A673 (cell line): ENCODE data around the gene GPR37L1. TPM values are rescaled to one million over a fixed set of nuclear protein-coding genes. Genes with fewer than 3 reads are reported as not detected.

Experiments used
- BruUV-seq: library from RNA; stranded (reverse); fragments of 400-500 nt; replicated peaks from 2 replicates; lab custom pipeline; 2021; lab: Mats Ljungman, UMichigan
- CTCF ChIA-PET: fragments of 300-600 bp; sonication (Branson Sonifier 250); formaldehyde crosslinking; loops from one replicate; lab custom pipeline; 2022; ENCODE audit warnings: antibody characterized with exemption; lab: Charles Lee
- POLR2A ChIA-PET: fragments of 300-600 bp; sonication (Branson Sonifier 250); formaldehyde crosslinking; loops from one replicate; lab custom pipeline; 2022; ENCODE audit warnings: antibody characterized with exemption; ENCODE audit not compliant: low non-redundant PET; lab: Charles Lee
- DNase-seq: peaks from one replicate; pipeline ENCODE4 v3.0.0-alpha.2; 2015; ENCODE audit warnings: low spot score
- H3K27ac ChIP-seq: fragments of 200-600 bp; sonication (generic); 2 replicates; pipeline ENCODE4 v1.5.1; 2016; ENCODE audit warnings: mixed run types, low read depth, mild to moderate bottlenecking, mixed read lengths, antibody characterized with exemption, low read length; ENCODE audit not compliant: poor library complexity, severe bottlenecking
- H3K27me3 ChIP-seq: fragments of 200-600 bp; sonication (generic); replicated peaks from 2 replicates; pipeline ENCODE4 v1.6.1; 2017; ENCODE audit warnings: mixed run types, low read depth, mild to moderate bottlenecking, mixed read lengths, antibody characterized with exemption, low read length; ENCODE audit not compliant: insufficient read depth, poor library complexity
- H3K36me3 ChIP-seq: fragments of 200-600 bp; sonication (generic); 2 replicates; pipeline ENCODE4 v1.6.1; 2016; ENCODE audit warnings: mixed run types, mild to moderate bottlenecking, mixed read lengths, antibody characterized with exemption, low read length; ENCODE audit not compliant: insufficient read depth, poor library complexity, severe bottlenecking
- H3K4me1 ChIP-seq: fragments of 200-600 bp; sonication (generic); 2 replicates; pipeline ENCODE4 v1.6.1; 2017; ENCODE audit warnings: mixed run types, mild to moderate bottlenecking, mixed read lengths, antibody characterized with exemption, low read length; ENCODE audit not compliant: insufficient read depth, poor library complexity, severe bottlenecking
- H3K4me3 ChIP-seq: fragments of 200-600 bp; sonication (generic); 2 replicates; pipeline ENCODE4 v1.5.1; 2016; ENCODE audit warnings: low read depth, mixed run types, mild to moderate bottlenecking, mixed read lengths, low read length; ENCODE audit not compliant: poor library complexity, severe bottlenecking
- H3K9me3 ChIP-seq: fragments of 200-600 bp; sonication (generic); 2 replicates; pipeline ENCODE4 v1.6.1; 2016; ENCODE audit warnings: mixed run types, low read depth, mild to moderate bottlenecking, mixed read lengths, antibody characterized with exemption, low read length; ENCODE audit not compliant: poor library complexity, severe bottlenecking
- EZH2 ChIP-seq: fragments of 200-600 bp; sonication (generic); IDR thresholded peaks from 2 replicates; pipeline ENCODE4 v1.6.1; 2017; ENCODE audit warnings: borderline replicate concordance, low read depth, mild to moderate bottlenecking, mixed read lengths, antibody characterized with exemption, low read length; ENCODE audit not compliant: poor library complexity, severe bottlenecking
- intact Hi-C: fragments of 100-400 bp; cut with micrococcal nuclease; formaldehyde crosslinking; loops from one replicate; pipeline ENCODE4 v1.10.0; 2022; ENCODE audit not compliant: unreplicated experiment
- total RNA-seq: library from RNA; stranded (reverse); gene quantifications from 2 replicates; pipeline ENCODE4 v1.2.3, GENCODE V29; 2021
- TF ChIP-seq, protein P1 (sequence below): fragments of 300-800, 200-600 bp; sonication (generic); conservative IDR thresholded peaks from 2 replicates; pipeline ENCODE4 v1.5.1; 2017; ENCODE audit warnings: low read depth, mild to moderate bottlenecking, antibody characterized with exemption, low read length, moderate library complexity, mixed read lengths

The GPR37L1 gene
- total RNA-seq, 1 experiment from 2014 or later, result not detected

DNA sequence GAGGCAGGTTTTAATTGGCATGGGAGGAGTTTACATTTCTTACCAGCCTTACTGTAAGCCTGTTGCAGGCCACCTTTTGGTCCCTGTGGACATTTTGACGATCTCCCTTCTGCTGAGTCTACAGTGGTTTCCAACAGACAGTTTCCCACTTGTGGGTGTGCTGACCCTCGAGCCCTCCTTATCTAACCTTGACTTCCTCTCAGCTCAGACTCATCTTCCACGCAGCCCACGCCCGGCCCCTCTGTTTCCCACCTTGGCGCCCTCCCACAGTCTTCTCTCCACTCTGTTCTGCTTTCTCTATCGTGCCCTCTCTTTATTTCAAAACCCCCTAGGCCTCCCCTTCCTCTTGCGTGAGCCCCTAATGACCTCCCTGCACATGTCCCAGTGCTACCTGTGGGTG is 27.9 kb downstream of the GPR37L1 start:
- BruUV-seq, result no TSS peak
- CTCF ChIA-PET, result no interaction called here
- POLR2A ChIA-PET, result no interaction called here
- Histone ChIP-seq H3K27me3 (no peaks in the 10 kb centered on the region), H3K4me3 (no peak overlapping the region), H3K4me1 (peaks cover 4% of the 10 kb centered on the region), H3K27ac (no peak overlapping the region), H3K36me3 (no peaks in the 10 kb centered on the region), H3K9me3 (no peaks in the 10 kb centered on the region)
- intact Hi-C loops, result no loop called here
- DNase-seq, result no peak
- no peak for TF ChIP-seq EZH2
- TF ChIP-seq, protein P1, sequence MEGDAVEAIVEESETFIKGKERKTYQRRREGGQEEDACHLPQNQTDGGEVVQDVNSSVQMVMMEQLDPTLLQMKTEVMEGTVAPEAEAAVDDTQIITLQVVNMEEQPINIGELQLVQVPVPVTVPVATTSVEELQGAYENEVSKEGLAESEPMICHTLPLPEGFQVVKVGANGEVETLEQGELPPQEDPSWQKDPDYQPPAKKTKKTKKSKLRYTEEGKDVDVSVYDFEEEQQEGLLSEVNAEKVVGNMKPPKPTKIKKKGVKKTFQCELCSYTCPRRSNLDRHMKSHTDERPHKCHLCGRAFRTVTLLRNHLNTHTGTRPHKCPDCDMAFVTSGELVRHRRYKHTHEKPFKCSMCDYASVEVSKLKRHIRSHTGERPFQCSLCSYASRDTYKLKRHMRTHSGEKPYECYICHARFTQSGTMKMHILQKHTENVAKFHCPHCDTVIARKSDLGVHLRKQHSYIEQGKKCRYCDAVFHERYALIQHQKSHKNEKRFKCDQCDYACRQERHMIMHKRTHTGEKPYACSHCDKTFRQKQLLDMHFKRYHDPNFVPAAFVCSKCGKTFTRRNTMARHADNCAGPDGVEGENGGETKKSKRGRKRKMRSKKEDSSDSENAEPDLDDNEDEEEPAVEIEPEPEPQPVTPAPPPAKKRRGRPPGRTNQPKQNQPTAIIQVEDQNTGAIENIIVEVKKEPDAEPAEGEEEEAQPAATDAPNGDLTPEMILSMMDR, result no peak

DNA sequence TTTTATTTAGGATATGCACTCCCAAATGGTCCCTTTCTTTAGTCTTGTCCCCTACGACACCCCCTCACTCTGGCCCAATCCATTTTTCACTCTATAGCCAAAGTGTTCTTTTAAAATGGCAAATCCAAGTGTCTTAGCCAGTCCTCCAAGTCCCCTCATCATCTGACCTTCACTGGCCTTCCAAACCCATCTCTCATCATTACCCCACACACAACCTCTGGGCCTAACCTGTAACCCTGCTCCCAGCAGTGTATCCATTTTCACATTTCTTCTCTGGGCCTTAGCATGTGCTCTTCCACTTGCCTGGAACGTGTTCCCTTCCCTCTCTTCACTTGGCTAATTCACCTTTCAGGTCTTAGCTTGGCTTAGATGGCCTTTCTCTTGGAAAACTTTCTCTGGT is 28.3 kb downstream of the GPR37L1 start:
- intact Hi-C loops, result no loop called here
- Histone ChIP-seq H3K4me3 (no peak overlapping the region), H3K4me1 (peaks cover 4% of the 10 kb centered on the region), H3K27me3 (no peaks in the 10 kb centered on the region), H3K27ac (no peak overlapping the region), H3K9me3 (no peaks in the 10 kb centered on the region), H3K36me3 (no peaks in the 10 kb centered on the region)
- TF ChIP-seq, protein P1, result no peak
- no peak for TF ChIP-seq EZH2
- ChIA-PET CTCF (interaction anchor here (0.6 kb wide), 1 partner anchor 116 kb away, joined by 3 read pairs; no protein-coding TSS in a partner anchor), POLR2A (no interaction called here)
- no peak for DNase-seq
- no TSS peak for BruUV-seq

DNA sequence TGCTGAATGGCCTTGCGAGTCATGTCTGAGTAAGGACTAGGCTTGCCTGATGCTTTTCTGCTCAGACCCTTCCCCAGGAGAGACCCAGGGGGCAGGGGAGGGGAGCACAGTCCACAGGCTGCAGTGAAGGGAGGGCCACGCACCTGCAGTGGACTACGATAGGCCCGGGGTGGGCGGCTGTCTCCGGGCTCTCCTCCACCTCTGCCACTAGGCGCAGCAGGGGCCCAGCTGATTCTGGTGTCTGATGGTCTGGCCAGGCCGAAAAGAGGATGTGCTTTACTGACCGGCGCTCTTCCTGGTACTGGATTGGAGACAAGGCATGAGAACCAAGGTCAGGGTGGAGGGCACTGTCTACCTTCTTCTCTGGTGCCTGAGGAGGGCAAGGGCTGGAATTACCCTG is 29.7 kb downstream of the GPR37L1 start:
- ChIA-PET CTCF (no interaction called here), POLR2A (no interaction called here)
- Histone ChIP-seq H3K4me1 (peaks cover 4% of the 10 kb centered on the region), H3K4me3 (no peak overlapping the region), H3K27ac (no peak overlapping the region), H3K36me3 (no peaks in the 10 kb centered on the region), H3K9me3 (no peaks in the 10 kb centered on the region), H3K27me3 (no peaks in the 10 kb centered on the region)
- DNase-seq, result no peak
- intact Hi-C loops, result no loop called here
- BruUV-seq, result no TSS peak
- TF ChIP-seq, protein P1, result no peak
- TF ChIP-seq EZH2, result no peak
